Right cardiac atrium (tissue), 5 donors: ENCODE data around the gene PIGO. TPM values are rescaled to one million over a fixed set of nuclear protein-coding genes. Genes with fewer than 3 reads are reported as not detected.

ENCODE experiments used
- ATAC-seq, 2 donors: fragments of 200-7000 bp; cut with Tn5 transposase; one replicate each; pipeline versions ENCODE4 v1.8.0 to v1.9.1; 2020; ENCODE audit warnings: moderate library complexity in 2 of 2, mild to moderate bottlenecking in 1 of 2
- DNase-seq, 3 donors: peaks; one replicate each; pipeline ENCODE4 v3.0.0-alpha.2; 2020
- H3K27ac ChIP-seq: one replicate; pipeline ENCODE4 v1.5.1; 2013; ENCODE audit warnings: mild to moderate bottlenecking, low read length, control low read depth, moderate library complexity
- H3K27me3 ChIP-seq: one replicate; pipeline ENCODE4 v1.6.1; 2013; ENCODE audit not compliant: control insufficient read depth, insufficient read depth
- H3K4me1 ChIP-seq: one replicate; pipeline ENCODE4 v1.6.1; 2013; ENCODE audit warnings: low read length; ENCODE audit not compliant: control insufficient read depth, insufficient read depth
- H3K4me3 ChIP-seq: one replicate; pipeline ENCODE4 v1.5.1; 2013; ENCODE audit warnings: low read length, control low read depth
- H3K9me3 ChIP-seq: one replicate; pipeline ENCODE4 v1.6.1; 2013; ENCODE audit warnings: low read length; ENCODE audit not compliant: control insufficient read depth
- WGBS: extraction: QIAGEN DNeasy Blood & Tissue Kit; methylation state at CpG from one replicate; pipeline ENCODE4 v1.1.7; 2013; 5-methylcytosine and 5-hydroxymethylcytosine counted together
- intact Hi-C, 4 donors: fragments of 100-400 bp; cut with DNase I; formaldehyde crosslinking; loops; one replicate each; pipeline versions ENCODE4 v1.11.0 to v1.14.0; 2022 to 2023
- long read RNA-seq, 4 donors: library from polyadenylated mRNA; unstranded; transcript quantifications; one replicate each; pipeline ENCODE4 v2.0.0, GENCODE V29; 2020 to 2021
- polyA plus RNA-seq: library from polyadenylated mRNA; stranded (reverse); fragments of 200-250 nt; gene quantifications from one replicate; pipeline ENCODE4 v1.2.3, GENCODE V29; 2013
- total RNA-seq, 4 donors: library from RNA; stranded (reverse); fragmentation: NEBNext Ultra II Directional; extraction: Animal tissue kit (Norgen Biotek cat#: 25700); gene quantifications; one replicate each; pipeline ENCODE4 v1.2.1, GENCODE V29; 2021
- donor health status: healthy with polysubstance abuse.
- donor health status: DM: no; HTN: yes; CAD: no.
- donor health status: DM: no; HTN: no; CAD: no.
- donor health status: DM: no; HTN: yes; CAD: no; lungs with severe emphysema.
- donor health status: DM: yes; HTN: yes; CAD: no.

The PIGO gene
- 10 to 100 TPM; 10.2 to 17.6 (median 12.7) TPM for total RNA-seq
- 10.0 TPM for polyA plus RNA-seq
- long read RNA-seq, donor 1, transcript PIGO-202 (12 exons, 2,464 nt), result major isoform, 13 of 34 reads
- long read RNA-seq, donor 1, partial matches to known transcripts, result 19 of 34 reads
- long read RNA-seq, donor 1, other reads (novel, unspliced or antisense), result 2 of 34 reads
- long read RNA-seq, donor 2, transcript PIGO-202 (12 exons, 2,464 nt), result major isoform, 15 of 27 reads
- long read RNA-seq, donor 2, partial matches to known transcripts, result 2 of 27 reads
- long read RNA-seq, donor 2, other reads (novel, unspliced or antisense), result 10 of 27 reads
- long read RNA-seq, donor 3, transcript PIGO-202 (12 exons, 2,464 nt), result major isoform, 14 of 169 reads
- long read RNA-seq, donor 3, partial matches to known transcripts, result 124 of 169 reads
- long read RNA-seq, donor 3, other reads (novel, unspliced or antisense), result 31 of 169 reads
- long read RNA-seq, donor 4, transcript PIGO-202 (12 exons, 2,464 nt), result major isoform, 8 of 24 reads
- long read RNA-seq, donor 4, partial matches to known transcripts, result 6 of 24 reads
- long read RNA-seq, donor 4, other reads (novel, unspliced or antisense), result 10 of 24 reads

- Histone ChIP-seq H3K27ac (peak within 1 kb of the TSS; percentile 92), H3K27me3 (no peaks in the 10 kb centered on the region), H3K4me3 (peak within 1 kb of the TSS; percentile 60), H3K9me3 (no peaks in the 10 kb centered on the region), H3K4me1 (no peaks in the 10 kb centered on the region)
- intact Hi-C loops, result loop anchor here in 2 of 4 donors (2.0 to 5.0 kb wide), 2 partner anchors 197 to 199 kb away; a partner anchor contains a TSS
- WGBS, result under 1% methylated on average over 53 of the region's 53 CpGs
- DNase-seq, result peak; percentile 90 to 97 (median 96)
- peak; percentile 94 to 95 for ATAC-seq
These were observed at the start of gene PIGO for GRCh38 chr9:35096035-35096849. Gene PIGO, minus strand, starts transcription at chr9:35096591. Its CDS starts 1,026 bp downstream, at chr9:35095565.

- intact Hi-C loops, result no loop called here
- Histone ChIP-seq H3K27me3 (no peaks in the 10 kb centered on the region), H3K4me1 (no peaks in the 10 kb centered on the region), H3K9me3 (peaks cover 7% of the 10 kb centered on the region), H3K27ac (no peak overlapping the region), H3K4me3 (no peak overlapping the region)
- no peak for DNase-seq
- ATAC-seq, result no peak
- 87% methylated on average over 5 of the region's 5 CpGs for WGBS
These were observed 45.6 kb upstream of the PIGO start for GRCh38 chr9:35142037-35142436.

GRCh38 chr9:35140093-35140492, 43.7 kb upstream of the PIGO start:
- no peak for DNase-seq
- 74% methylated on average over 2 of the region's 2 CpGs for WGBS
- Histone ChIP-seq H3K4me3 (no peak overlapping the region), H3K27me3 (no peaks in the 10 kb centered on the region), H3K4me1 (no peaks in the 10 kb centered on the region), H3K9me3 (peaks cover 7% of the 10 kb centered on the region), H3K27ac (no peak overlapping the region)
- intact Hi-C loops, result no loop called here
- no peak for ATAC-seq

- 78% methylated on average over 8 of the region's 8 CpGs for WGBS
- Histone ChIP-seq H3K4me1 (no peaks in the 10 kb centered on the region), H3K4me3 (no peak overlapping the region), H3K27me3 (no peaks in the 10 kb centered on the region), H3K9me3 (peaks cover 4% of the 10 kb centered on the region), H3K27ac (no peak overlapping the region)
- no peak for DNase-seq
- no peak for ATAC-seq
- intact Hi-C loops, result no loop called here
These were observed 40.5 kb upstream of the PIGO start for GRCh38 chr9:35136866-35137265.

GRCh38 chr9:35135988-35136387, 39.6 kb upstream of the PIGO start:
- DNase-seq (no peak), ATAC-seq (no peak)
- Histone ChIP-seq H3K4me3 (no peak overlapping the region), H3K27me3 (no peaks in the 10 kb centered on the region), H3K4me1 (no peaks in the 10 kb centered on the region), H3K9me3 (no peaks in the 10 kb centered on the region), H3K27ac (no peak overlapping the region)
- intact Hi-C loops, result no loop called here
- WGBS, result 93% methylated on average over 7 of the region's 7 CpGs

DNA sequence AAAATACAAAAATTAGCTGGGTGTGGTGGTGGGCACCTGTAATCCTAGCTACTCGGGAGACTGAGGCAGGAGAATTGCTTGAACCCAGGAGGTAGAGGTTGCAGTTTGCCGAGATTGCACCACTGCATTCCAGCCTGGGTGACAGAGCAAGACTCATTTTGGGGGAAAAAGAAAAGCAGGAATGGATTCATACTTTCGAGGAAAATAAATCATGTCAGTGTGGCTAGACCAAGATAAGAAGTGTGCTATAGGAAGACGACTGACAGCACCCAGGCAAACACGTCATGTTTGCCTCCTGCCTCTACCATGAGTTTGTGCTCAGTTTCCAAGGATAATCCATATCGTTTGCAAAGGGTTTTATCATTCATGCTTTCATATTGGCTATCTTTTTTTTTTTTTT, 38.5 kb upstream of the PIGO start:
- no peaks in the 10 kb centered on the region for H3K4me1 ChIP-seq
- WGBS, result 71% methylated on average over 6 of the region's 6 CpGs
- DNase-seq (no peak), ATAC-seq (no peak)
- no peaks in the 10 kb centered on the region for H3K27me3 ChIP-seq
- intact Hi-C loops, result no loop called here
- no peak overlapping the region for H3K4me3 ChIP-seq
- H3K27ac ChIP-seq, result no peak overlapping the region
- no peaks in the 10 kb centered on the region for H3K9me3 ChIP-seq

DNA sequence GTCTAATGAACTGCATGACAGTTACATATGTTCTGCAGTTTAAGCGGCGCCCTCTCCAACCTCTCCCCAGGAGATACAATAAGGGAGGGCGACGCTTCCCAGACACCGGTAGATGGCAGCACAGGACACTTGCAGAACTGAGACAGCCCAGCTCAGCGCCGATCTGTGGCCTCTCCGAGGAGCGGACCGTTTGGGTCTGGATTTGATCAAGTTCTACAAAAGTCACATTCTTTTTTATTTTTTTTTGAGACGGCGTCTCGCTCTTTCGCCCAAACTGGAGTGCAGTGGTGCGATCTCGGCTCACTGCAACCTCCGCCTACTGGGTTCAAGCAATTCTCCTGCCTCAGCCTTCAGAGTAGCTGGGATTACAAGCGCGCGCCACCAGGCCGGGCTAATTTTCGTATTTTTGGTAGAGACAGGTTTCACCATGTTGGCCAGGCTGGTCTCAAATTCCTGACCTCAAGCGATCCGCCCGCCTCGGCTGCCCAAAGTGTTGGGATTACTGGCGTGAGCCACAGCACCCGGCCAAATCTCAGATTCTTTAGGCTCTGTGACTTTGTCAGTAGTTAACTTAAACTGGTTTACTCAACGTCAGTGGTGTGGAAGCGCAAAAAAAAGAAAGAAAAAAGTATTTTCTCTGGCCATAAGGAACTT, 20.6 kb upstream of the PIGO start:
- DNase-seq (peak; percentile 92 to 95 (median 94)), ATAC-seq (peak; percentile 75 to 81)
- Histone ChIP-seq H3K9me3 (no peaks in the 10 kb centered on the region), H3K4me1 (peaks cover 4% of the 10 kb centered on the region), H3K4me3 (peak overlapping the region; percentile 58), H3K27ac (no peak overlapping the region), H3K27me3 (no peaks in the 10 kb centered on the region)
- intact Hi-C loops, result loop anchor here (2.0 to 10.0 kb wide), 6 partner anchors 140 to 438 kb away; no protein-coding TSS in a partner anchor
- WGBS, result 17% methylated on average over 30 of the region's 30 CpGs

GRCh38 chr9:35116539-35116897, 20.1 kb upstream of the PIGO start:
- no peak for DNase-seq
- intact Hi-C loops, result loop anchor here (2.0 to 10.0 kb wide), 6 partner anchors 141 to 438 kb away; no protein-coding TSS in a partner anchor
- 1% methylated on average over 12 of the region's 12 CpGs for WGBS
- H3K4me1 ChIP-seq, result peaks cover 4% of the 10 kb centered on the region
- peak overlapping the region; percentile 51 for H3K27ac ChIP-seq
- peak overlapping the region; percentile 58 for H3K4me3 ChIP-seq
- H3K27me3 ChIP-seq, result no peaks in the 10 kb centered on the region
- peak; percentile 0 to 3 for ATAC-seq
- H3K9me3 ChIP-seq, result no peaks in the 10 kb centered on the region

GRCh38 chr9:35115680-35116538, 19.5 kb upstream of the PIGO start, which contains the start of gene ATOSB:
Gene ATOSB, minus strand, starts transcription at chr9:35115862. Its CDS starts 7,588 bp downstream, at chr9:35108274.
- DNase-seq (peak; percentile 98 to 99 (median 99)), ATAC-seq (peak; percentile 72 to 77)
- under 1% methylated on average over 54 of the region's 54 CpGs for WGBS
- Histone ChIP-seq H3K4me1 (peaks cover 4% of the 10 kb centered on the region), H3K27me3 (no peaks in the 10 kb centered on the region), H3K27ac (peak within 1 kb of the TSS; percentile 92), H3K4me3 (peak within 1 kb of the TSS; percentile 58), H3K9me3 (no peaks in the 10 kb centered on the region)
- intact Hi-C loops, result loop anchor here (2.0 to 10.0 kb wide), 6 partner anchors 141 to 439 kb away; no protein-coding TSS in a partner anchor
